GM21576 (cell line): ENCODE results near the gene NCOR1.
"Not testable (repeated sequence)": the region's sequence is repeated elsewhere in the genome, so short reads cannot be mapped to it uniquely, and the experiment has no call there.

Source experiments
- ATAC-seq: cut with Tn5 transposase; IDR thresholded peaks from one replicate; pipeline ENCODE4 v1.9.1; 2021; ENCODE audit warnings: mild to moderate bottlenecking, moderate library complexity; ENCODE audit not compliant: unreplicated experiment

NCOR1 gene

GRCh38 chr17:16215273-16215964 lies at the start of gene NCOR1:
Gene NCOR1 (minus strand): TSS chr17:16215534. CDS start chr17:16194569, 20,965 bp downstream.
- peak; percentile 69 for ATAC-seq

GRCh38 chr17:16262201-16262600 lies 46.9 kb upstream of the NCOR1 start:
- no peak for ATAC-seq

GRCh38 chr17:16261049-16261448 lies 45.7 kb upstream of the NCOR1 start:
- ATAC-seq = no peak

GRCh38 chr17:16259926-16260325 lies 44.6 kb upstream of the NCOR1 start:
- ATAC-seq = no peak

GRCh38 chr17:16258901-16259300 lies 43.6 kb upstream of the NCOR1 start:
- ATAC-seq = no peak

GRCh38 chr17:16255481-16255921 lies 40.2 kb upstream of the NCOR1 start:
- ATAC-seq = no peak

- no peak for ATAC-seq
Observed at GRCh38 chr17:16254773-16255400, 39.6 kb upstream of the NCOR1 start.

GRCh38 chr17:16251556-16251955 lies 36.2 kb upstream of the NCOR1 start:
- ATAC-seq = no peak

- no peak for ATAC-seq
Observed at GRCh38 chr17:16251043-16251442, 35.7 kb upstream of the NCOR1 start.

- ATAC-seq = no peak
Observed at GRCh38 chr17:16250635-16251034, 35.3 kb upstream of the NCOR1 start.

GRCh38 chr17:16247586-16247984 lies 32.3 kb upstream of the NCOR1 start:
- no peak for ATAC-seq

- no peak for ATAC-seq
Observed at GRCh38 chr17:16243801-16244567, 28.6 kb upstream of the NCOR1 start.

GRCh38 chr17:16243385-16243784 lies 28.1 kb upstream of the NCOR1 start:
- no peak for ATAC-seq

GRCh38 chr17:16241906-16242399 lies 26.6 kb upstream of the NCOR1 start:
- no peak for ATAC-seq

- no peak for ATAC-seq
Observed at GRCh38 chr17:16239931-16240330, 24.6 kb upstream of the NCOR1 start.

GRCh38 chr17:16232391-16232790 lies 17.1 kb upstream of the NCOR1 start:
- ATAC-seq = no peak

GRCh38 chr17:16229912-16230561 lies 14.7 kb upstream of the NCOR1 start:
- not testable (repeated sequence) for ATAC-seq

- no peak for ATAC-seq
Observed at GRCh38 chr17:16222406-16222805, 7.1 kb upstream of the NCOR1 start.

GRCh38 chr17:16217002-16217635 lies 1.8 kb upstream of the NCOR1 start, which contains the start of gene PIGL:
Gene PIGL (plus strand): TSS chr17:16217210. CDS start chr17:16217227, 17 bp downstream.
- peak; percentile 42 for ATAC-seq

GRCh38 chr17:16216341-16217001 lies 1.1 kb upstream of the NCOR1 start:
- not testable (repeated sequence) for ATAC-seq
